HCT116 (cell line): ENCODE data around the gene STK4. TPM values are rescaled to one million over a fixed set of nuclear protein-coding genes. Genes with fewer than 3 reads are reported as not detected.

Experiments used
- ATAC-seq: fragments of 200-7000 bp; cut with Tn5 transposase; 2 replicates; pipeline ENCODE4 v1.9.1; 2020; ENCODE audit warnings: mild to moderate bottlenecking, moderate library complexity
- BruUV-seq: library from RNA; stranded (reverse); fragments of 400-500 nt; replicated peaks from 2 replicates; lab custom pipeline; 2021; lab: Mats Ljungman, UMichigan
- CTCF ChIA-PET: fragments of 300-600 bp; sonication (Branson Sonifier 250); formaldehyde crosslinking; loops from one replicate; lab custom pipeline; 2021; ENCODE audit warnings: antibody characterized with exemption; lab: Charles Lee
- POLR2A ChIA-PET: fragments of 300-600, 350-600 bp; sonication (Branson Sonifier 250); formaldehyde crosslinking; loops from one replicate; lab custom pipeline; 2021; ENCODE audit warnings: antibody characterized with exemption; lab: Charles Lee
- RAD21 ChIA-PET, 2 experiments: fragments of 300-600 bp; sonication (Branson Sonifier 250); formaldehyde crosslinking; loops; one replicate each; lab custom pipeline; 2023; ENCODE audit warnings: low total read pairs in 2 of 2; ENCODE audit not compliant: uncharacterized antibody in 2 of 2, unreplicated experiment in 2 of 2, low non-redundant PET in 1 of 2; lab: Charles Lee
- DNase-seq: peaks from one replicate; pipeline ENCODE4 v3.0.0-alpha.2; 2010; ENCODE audit warnings: low read depth, low spot score
- H2AFZ ChIP-seq: fragments of 200-600 bp; shearing (Covaris generic), sonication (generic); 2 replicates; pipeline ENCODE4 v1.6.1; 2017; ENCODE audit warnings: low read depth, mixed run types, mixed read lengths, antibody characterized with exemption, low read length; ENCODE audit not compliant: poor library complexity, severe bottlenecking
- H3K27ac ChIP-seq: 2 replicates; pipeline ENCODE4 v1.5.1; 2012; ENCODE audit warnings: low read depth, low read length
- H3K27me3 ChIP-seq: fragments of 200-600 bp; sonication (generic); 2 replicates; pipeline ENCODE4 v1.6.1; 2016; ENCODE audit warnings: mixed run types, low read length, mixed read lengths; ENCODE audit not compliant: insufficient read depth
- H3K36me3 ChIP-seq, 2 experiments: fragments of 200-500 bp in 1 of 2; fragments of 200-600 bp in 1 of 2; sonication (Bioruptor generic) in 1 of 2; sonication (generic) in 1 of 2; 2 replicates each; pipeline versions ENCODE4 v1.5.1 to v1.6.1; 2014 to 2016; ENCODE audit warnings: low read length in 2 of 2, inconsistent platforms in 1 of 2, mixed read lengths in 1 of 2, mixed run types in 1 of 2; ENCODE audit not compliant: insufficient read depth in 2 of 2, control insufficient read depth in 1 of 2
- H3K4me1 ChIP-seq, 2 experiments: fragments of 200-600 bp in 1 of 2; sonication (generic) in 1 of 2; 2 replicates each; pipeline versions ENCODE4 v1.5.1 to v1.6.1; 2012 to 2017; ENCODE audit warnings: low read length in 2 of 2, inconsistent platforms in 1 of 2, mild to moderate bottlenecking in 1 of 2, mixed read lengths in 1 of 2, mixed run types in 1 of 2, moderate library complexity in 1 of 2; ENCODE audit not compliant: insufficient read depth in 2 of 2, control insufficient read depth in 1 of 2
- H3K4me2 ChIP-seq: fragments of 200-600 bp; sonication (generic); 2 replicates; pipeline ENCODE4 v1.6.1; 2017; ENCODE audit warnings: mixed run types, low read length, mixed read lengths
- H3K4me3 ChIP-seq, 2 experiments: fragments of 200-600 bp in 1 of 2; sonication (generic) in 1 of 2; replicated peaks in 1 of 2; 2 replicates each; pipeline ENCODE4 v1.5.1; 2011 to 2016; ENCODE audit warnings: low read length in 2 of 2, control low read depth in 1 of 2, low read depth in 1 of 2, mild to moderate bottlenecking in 1 of 2, mixed read lengths in 1 of 2, mixed run types in 1 of 2
- H3K79me2 ChIP-seq: fragments of 200-600 bp; sonication (generic); 2 replicates; pipeline ENCODE4 v1.6.1; 2017; ENCODE audit warnings: mild to moderate bottlenecking, mixed run types, low read length, moderate library complexity, mixed read lengths; ENCODE audit not compliant: insufficient read depth
- H3K9ac ChIP-seq: fragments of 200-600 bp; sonication (generic); 2 replicates; pipeline ENCODE4 v1.6.1; 2016; ENCODE audit warnings: low read length, mixed read lengths
- H3K9me2 ChIP-seq: fragments of 200-600 bp; sonication (generic), shearing (Covaris generic); 2 replicates; pipeline ENCODE4 v1.6.1; 2017; ENCODE audit warnings: mixed run types, mild to moderate bottlenecking, moderate library complexity; ENCODE audit not compliant: insufficient read depth
- H3K9me3 ChIP-seq, 2 experiments: fragments of 200-500 bp in 1 of 2; fragments of 200-600 bp in 1 of 2; sonication (Bioruptor generic) in 1 of 2; sonication (generic) in 1 of 2; 2 replicates each; pipeline ENCODE4 v1.6.1; 2014 to 2017; ENCODE audit warnings: low read length in 2 of 2, mixed read lengths in 2 of 2, inconsistent platforms in 1 of 2, low read depth in 1 of 2, mild to moderate bottlenecking in 1 of 2, mixed run types in 1 of 2, moderate library complexity in 1 of 2; ENCODE audit not compliant: control insufficient read depth in 1 of 2, insufficient read depth in 1 of 2
- H4K20me1 ChIP-seq: fragments of 200-600 bp; sonication (generic), shearing (Covaris generic); 2 replicates; pipeline ENCODE4 v1.6.1; 2017; ENCODE audit warnings: mixed run types, mild to moderate bottlenecking, moderate library complexity; ENCODE audit not compliant: insufficient read depth
- CBX3 ChIP-seq: IDR thresholded peaks from 2 replicates; pipeline ENCODE4 v1.6.1; 2012; ENCODE audit warnings: low read depth
- CTCF ChIP-seq, 3 experiments: fragments of 200-600 bp in 1 of 3; sonication (generic) in 1 of 3; IDR thresholded peaks in 2 of 3; conservative IDR thresholded peaks in 1 of 3; 2 replicates each; pipeline ENCODE4 v1.5.1; 2012 to 2017; ENCODE audit warnings: low read depth in 2 of 3, low read length in 2 of 3, antibody characterized with exemption in 1 of 3, borderline replicate concordance in 1 of 3, control low read depth in 1 of 3, mild to moderate bottlenecking in 1 of 3, mixed read lengths in 1 of 3, mixed run types in 1 of 3, moderate library complexity in 1 of 3; ENCODE audit not compliant: insufficient read depth in 1 of 3
- ELF1 ChIP-seq: IDR thresholded peaks from 2 replicates; pipeline ENCODE4 v1.6.1; 2012; ENCODE audit warnings: low read depth, borderline replicate concordance
- EZH2phosphoT487 ChIP-seq: fragments of 200-600 bp; IDR thresholded peaks from 2 replicates; pipeline ENCODE4 v1.6.1; 2018; ENCODE audit warnings: antibody characterized with exemption, borderline replicate concordance
- FOSL1 ChIP-seq: IDR thresholded peaks from 2 replicates; pipeline ENCODE4 v1.6.1; 2012; ENCODE audit warnings: low read depth
- JUND ChIP-seq: IDR thresholded peaks from 2 replicates; pipeline ENCODE4 v1.6.1; 2012
- POLR2AphosphoS5 ChIP-seq: IDR thresholded peaks from 2 replicates; pipeline ENCODE4 v1.6.1; 2011; ENCODE audit warnings: mild to moderate bottlenecking, low read depth, low read length, moderate library complexity
- ZNF274 ChIP-seq: fragments of 200-500 bp; sonication (Bioruptor generic); IDR thresholded peaks from 2 replicates; pipeline ENCODE4 v1.6.1; 2014; ENCODE audit warnings: mild to moderate bottlenecking, low read depth, low read length, inconsistent platforms
- intact Hi-C: fragments of 100-400 bp; cut with micrococcal nuclease; formaldehyde crosslinking; loops from 2 replicates; pipeline ENCODE4 v1.10.0; 2022
- total RNA-seq: library from RNA; stranded (reverse); gene quantifications from one replicate; pipeline ENCODE4 v1.2.1, GENCODE V29; 2021; ENCODE audit not compliant: unreplicated experiment
- TF ChIP-seq, protein P1 (sequence below): IDR thresholded peaks from 2 replicates; pipeline ENCODE4 v1.6.1; 2012

The STK4 gene
- total RNA-seq, 1 experiment from 2014 or later: 45.4 TPM

DNA sequence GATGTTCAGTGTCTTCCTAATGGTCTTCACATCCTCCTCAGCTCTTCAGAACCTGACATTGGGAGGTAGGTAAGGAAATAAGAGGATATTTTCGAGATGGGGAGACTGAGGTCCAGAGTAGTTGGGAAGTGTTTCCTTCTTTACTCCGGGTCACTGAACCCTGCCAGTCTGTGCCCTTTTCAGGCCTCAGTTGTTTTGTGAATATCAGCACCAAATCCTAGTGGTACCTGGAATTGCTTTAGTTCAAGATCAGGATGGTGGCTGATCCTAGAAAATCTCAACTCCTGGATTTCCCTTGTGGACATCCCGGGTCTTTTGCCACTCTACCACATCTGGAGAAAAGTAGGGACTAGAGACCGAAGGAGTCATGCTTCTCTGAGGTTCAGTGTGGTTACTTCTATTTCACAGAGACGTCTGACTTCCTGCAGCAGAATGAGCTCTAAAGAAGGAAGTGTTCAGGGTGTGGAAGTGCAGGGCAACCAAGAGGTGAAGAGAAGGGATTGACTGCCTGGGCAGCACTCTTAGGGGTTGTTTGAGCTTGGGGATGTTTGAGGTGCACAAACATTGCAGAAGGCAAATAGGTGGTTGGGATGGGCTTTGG lies 995 bp downstream of the STK4 start (continued):
- TF ChIP-seq CTCF (IDR thresholded peaks at IDR 0.05 in 2 of 3, conservative IDR thresholded peaks at IDR 0.05 in 1 of 3; ENCODE audit: borderline replicate concordance in 1 of 3, insufficient read depth in 1 of 3, low read depth in 2 of 3, low read length in 2 of 3) (no peak), CBX3 (no peak), ELF1 (no peak), POLR2AphosphoS5 (no peak), ZNF274 (no peak), EZH2phosphoT487 (no peak)
- TF ChIP-seq, protein P1, sequence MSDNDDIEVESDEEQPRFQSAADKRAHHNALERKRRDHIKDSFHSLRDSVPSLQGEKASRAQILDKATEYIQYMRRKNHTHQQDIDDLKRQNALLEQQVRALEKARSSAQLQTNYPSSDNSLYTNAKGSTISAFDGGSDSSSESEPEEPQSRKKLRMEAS: no peak

- Histone ChIP-seq H2AFZ (no peak overlapping the region), H3K4me3 (no peak overlapping the region), H3K79me2 (peaks cover 52% of the 10 kb centered on the region), H3K4me2 (no peak overlapping the region), H4K20me1 (peaks cover 4% of the 10 kb centered on the region; the same call in 1 of the 2 replicates), H3K9ac (no peak overlapping the region)
- intact Hi-C loops: no loop called here
- ATAC-seq: no peak
- no TSS peak for BruUV-seq
- CTCF ChIA-PET: no interaction called here
- TF ChIP-seq JUND (no peak), FOSL1 (no peak)
- TF ChIP-seq, all 23 proteins: peak for 0
- RAD21 ChIA-PET: no interaction called here
- peaks cover 4 to 20% of the 10 kb centered on the region in 2 experiments; a peak in 3 of 4 replicates for H3K4me1 ChIP-seq
- no peak for DNase-seq
- H3K9me3 ChIP-seq: no peaks in the 10 kb centered on the region
- H3K36me3 ChIP-seq: peaks cover 14 to 21% of the 10 kb centered on the region in 2 experiments; a peak in 3 of 4 replicates
- no peaks in the 10 kb centered on the region for H3K27me3 ChIP-seq
- H3K27ac ChIP-seq: no peak overlapping the region
- H3K9me2 ChIP-seq: no peaks in the 10 kb centered on the region
- POLR2A ChIA-PET: no interaction called here
Measured at GRCh38 chr20:44969300-44969894, 3.1 kb downstream of the STK4 start.
